CD4-positive, alpha-beta T cell treated with Interleukin-17A for 1 hour (primary cell): ENCODE results near the gene KIF17.
"Not testable (repeated sequence)": the region's sequence is repeated elsewhere in the genome, so short reads cannot be mapped to it uniquely, and the experiment has no call there.

Source experiments
- DNase-seq: peaks from one replicate; pipeline ENCODE4 v3.0.0-alpha.2; 2020

KIF17 gene

GRCh38 chr1:20685099-20685662 lies 32.6 kb downstream of the KIF17 start:
- DNase-seq = no peak

GRCh38 chr1:20684651-20685050 lies 33.2 kb downstream of the KIF17 start:
- no peak for DNase-seq

GRCh38 chr1:20684050-20684620 lies 33.7 kb downstream of the KIF17 start:
- no peak for DNase-seq

- no peak for DNase-seq
Measured at GRCh38 chr1:20683614-20684013, 34.2 kb downstream of the KIF17 start.

GRCh38 chr1:20682571-20683236 lies 35.1 kb downstream of the KIF17 start:
- DNase-seq = no peak

- no peak for DNase-seq
Measured at GRCh38 chr1:20681999-20682398, 35.8 kb downstream of the KIF17 start.

GRCh38 chr1:20680269-20680668 lies 37.5 kb downstream of the KIF17 start:
- DNase-seq = no peak

GRCh38 chr1:20678599-20678998 lies 39.2 kb downstream of the KIF17 start:
- DNase-seq = no peak

GRCh38 chr1:20673626-20674025 lies 44.2 kb downstream of the KIF17 start:
- not testable (repeated sequence) for DNase-seq

GRCh38 chr1:20672265-20672632 lies 45.6 kb downstream of the KIF17 start:
- no peak for DNase-seq

GRCh38 chr1:20670936-20671335 lies 46.9 kb downstream of the KIF17 start:
- no peak for DNase-seq

GRCh38 chr1:20668581-20668980 lies 49.2 kb downstream of the KIF17 start:
- no peak for DNase-seq

GRCh38 chr1:20666804-20667203 lies 51.0 kb downstream of the KIF17 start:
- no peak for DNase-seq

GRCh38 chr1:20666146-20666545 lies 51.7 kb downstream of the KIF17 start:
- no peak for DNase-seq

GRCh38 chr1:20665726-20666125 lies 52.1 kb downstream of the KIF17 start:
- DNase-seq = no peak

- no peak for DNase-seq
Measured at GRCh38 chr1:20663969-20664715, 53.7 kb downstream of the KIF17 start.

GRCh38 chr1:20663365-20663764 lies 54.4 kb downstream of the KIF17 start:
- no peak for DNase-seq

- DNase-seq = no peak
Measured at GRCh38 chr1:20662110-20662475, 55.7 kb downstream of the KIF17 start.

GRCh38 chr1:20661207-20662109 lies 56.3 kb downstream of the KIF17 start, which contains the start of gene DDOST:
Gene DDOST (minus strand): TSS chr1:20661369. CDS start chr1:20661350, 19 bp downstream.
- peak; percentile 97 for DNase-seq

GRCh38 chr1:20660847-20661206 lies 57.0 kb downstream of the KIF17 start:
- DNase-seq = peak; percentile 29

GRCh38 chr1:20660363-20660762 lies 57.4 kb downstream of the KIF17 start:
- no peak for DNase-seq

GRCh38 chr1:20658166-20658915 lies 59.5 kb downstream of the KIF17 start:
- no peak for DNase-seq
